ENCODE results near the gene KANK2. TPM values are rescaled to one million over a fixed set of nuclear protein-coding genes. Genes with fewer than 3 reads are reported as not detected.
A peak's percentile ranks its signal among the peaks of the same experiment; 100 is the strongest.

KANK2 gene
- total and polyA plus RNA-seq, 2 of the 13 experiments (the other 11 are each of a cell fraction or from before 2014, with no cell fraction given) = 5.7 to 12.9 TPM

DNA sequence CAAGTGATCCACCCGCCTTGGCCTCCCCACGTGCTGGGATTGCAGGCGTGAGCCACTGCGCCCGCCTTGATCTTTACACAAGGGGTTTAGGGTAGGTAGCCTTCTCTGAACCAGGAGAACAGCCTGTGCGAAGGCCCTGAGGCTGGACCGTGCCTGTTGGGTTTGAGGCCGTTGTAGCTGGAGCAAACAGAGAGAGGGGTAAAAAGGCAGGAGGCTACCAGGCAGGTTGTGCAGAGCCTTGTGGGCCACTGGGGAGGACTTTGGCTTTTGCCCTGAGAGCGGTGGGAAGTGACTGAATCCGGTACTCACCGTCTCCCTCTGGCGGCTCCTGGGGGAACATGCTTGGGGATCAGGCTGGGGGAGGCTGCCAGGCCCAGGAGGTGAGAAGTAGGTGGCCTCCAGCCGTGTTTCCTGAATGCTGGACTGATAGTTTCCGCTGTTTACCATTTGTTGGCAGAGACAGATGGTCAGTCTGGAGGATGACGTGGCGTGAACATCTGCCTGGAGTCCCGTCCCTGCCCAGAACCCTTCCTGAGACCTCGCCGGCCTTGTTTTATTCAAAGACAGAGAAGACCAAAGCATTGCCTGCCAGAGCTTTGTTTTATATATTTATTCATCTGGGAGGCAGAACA is 66.4 kb downstream of the KANK2 start (continued):
- TF ChIP-seq, protein P1, sequence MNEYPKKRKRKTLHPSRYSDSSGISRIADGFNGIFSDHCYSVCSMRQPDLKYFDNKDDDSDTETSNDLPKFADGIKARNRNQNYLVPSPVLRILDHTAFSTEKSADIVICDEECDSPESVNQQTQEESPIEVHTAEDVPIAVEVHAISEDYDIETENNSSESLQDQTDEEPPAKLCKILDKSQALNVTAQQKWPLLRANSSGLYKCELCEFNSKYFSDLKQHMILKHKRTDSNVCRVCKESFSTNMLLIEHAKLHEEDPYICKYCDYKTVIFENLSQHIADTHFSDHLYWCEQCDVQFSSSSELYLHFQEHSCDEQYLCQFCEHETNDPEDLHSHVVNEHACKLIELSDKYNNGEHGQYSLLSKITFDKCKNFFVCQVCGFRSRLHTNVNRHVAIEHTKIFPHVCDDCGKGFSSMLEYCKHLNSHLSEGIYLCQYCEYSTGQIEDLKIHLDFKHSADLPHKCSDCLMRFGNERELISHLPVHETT (CRISPR knock-in tag; conservative IDR thresholded peaks at IDR 0.05) = no peak
- TF ChIP-seq FOSL2 (CRISPR knock-in tag; IDR thresholded peaks at IDR 0.05) (peak; percentile 32; the same call in 1 of the 2 replicates), FOXO1 (CRISPR knock-in tag; IDR thresholded peaks at IDR 0.05) (peak; percentile 14; the same call in 1 of the 2 replicates), ZNF777 (CRISPR knock-in tag; IDR thresholded peaks at IDR 0.05) (no peak), ZBTB20 (CRISPR knock-in tag; IDR thresholded peaks at IDR 0.05; ENCODE audit: borderline replicate concordance, low read depth) (0 out of 2 replicates have a peak, but pooled peaks have one; percentile 49), TMF1 (CRISPR knock-in tag; IDR thresholded peaks at IDR 0.05; ENCODE audit: low read depth) (no peak), MAFG (CRISPR knock-in tag; IDR thresholded peaks at IDR 0.05) (no peak), JUNB (CRISPR knock-in tag; IDR thresholded peaks at IDR 0.05; ENCODE audit: borderline replicate concordance) (no peak), THAP11 (CRISPR knock-in tag; IDR thresholded peaks at IDR 0.05) (0 out of 2 replicates have a peak, but pooled peaks have one; percentile 22), FOXK1 (CRISPR knock-in tag; IDR thresholded peaks at IDR 0.05; ENCODE audit: borderline replicate concordance, low read depth) (peak; percentile 18; the same call in 1 of the 2 replicates), NRL (CRISPR knock-in tag; IDR thresholded peaks at IDR 0.05; ENCODE audit: borderline replicate concordance) (peak; percentile 68), HNRNPL (IDR thresholded peaks at IDR 0.05; ENCODE audit: low read depth, low read length) (no peak), HOXD1 (CRISPR knock-in tag; IDR thresholded peaks at IDR 0.05) (no peak)
- TF ChIP-seq, protein P2, sequence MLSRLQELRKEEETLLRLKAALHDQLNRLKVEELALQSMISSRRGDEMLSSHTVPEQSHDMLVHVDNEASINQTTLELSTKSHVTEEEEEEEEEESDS (CRISPR knock-in tag; IDR thresholded peaks at IDR 0.05; ENCODE audit: borderline replicate concordance) = no peak
- TF ChIP-seq, protein P3, sequence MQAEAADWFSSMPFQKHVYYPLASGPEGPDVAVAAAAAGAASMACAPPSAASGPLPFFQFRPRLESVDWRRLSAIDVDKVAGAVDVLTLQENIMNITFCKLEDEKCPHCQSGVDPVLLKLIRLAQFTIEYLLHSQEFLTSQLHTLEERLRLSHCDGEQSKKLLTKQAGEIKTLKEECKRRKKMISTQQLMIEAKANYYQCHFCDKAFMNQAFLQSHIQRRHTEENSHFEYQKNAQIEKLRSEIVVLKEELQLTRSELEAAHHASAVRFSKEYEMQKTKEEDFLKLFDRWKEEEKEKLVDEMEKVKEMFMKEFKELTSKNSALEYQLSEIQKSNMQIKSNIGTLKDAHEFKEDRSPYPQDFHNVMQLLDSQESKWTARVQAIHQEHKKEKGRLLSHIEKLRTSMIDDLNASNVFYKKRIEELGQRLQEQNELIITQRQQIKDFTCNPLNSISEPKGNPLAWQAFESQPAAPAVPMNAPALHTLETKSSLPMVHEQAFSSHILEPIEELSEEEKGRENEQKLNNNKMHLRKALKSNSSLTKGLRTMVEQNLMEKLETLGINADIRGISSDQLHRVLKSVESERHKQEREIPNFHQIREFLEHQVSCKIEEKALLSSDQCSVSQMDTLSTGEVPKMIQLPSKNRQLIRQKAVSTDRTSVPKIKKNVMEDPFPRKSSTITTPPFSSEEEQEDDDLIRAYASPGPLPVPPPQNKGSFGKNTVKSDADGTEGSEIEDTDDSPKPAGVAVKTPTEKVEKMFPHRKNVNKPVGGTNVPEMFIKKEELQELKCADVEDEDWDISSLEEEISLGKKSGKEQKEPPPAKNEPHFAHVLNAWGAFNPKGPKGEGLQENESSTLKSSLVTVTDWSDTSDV (CRISPR knock-in tag; IDR thresholded peaks at IDR 0.05) = no peak
- TF ChIP-seq, protein P4, sequence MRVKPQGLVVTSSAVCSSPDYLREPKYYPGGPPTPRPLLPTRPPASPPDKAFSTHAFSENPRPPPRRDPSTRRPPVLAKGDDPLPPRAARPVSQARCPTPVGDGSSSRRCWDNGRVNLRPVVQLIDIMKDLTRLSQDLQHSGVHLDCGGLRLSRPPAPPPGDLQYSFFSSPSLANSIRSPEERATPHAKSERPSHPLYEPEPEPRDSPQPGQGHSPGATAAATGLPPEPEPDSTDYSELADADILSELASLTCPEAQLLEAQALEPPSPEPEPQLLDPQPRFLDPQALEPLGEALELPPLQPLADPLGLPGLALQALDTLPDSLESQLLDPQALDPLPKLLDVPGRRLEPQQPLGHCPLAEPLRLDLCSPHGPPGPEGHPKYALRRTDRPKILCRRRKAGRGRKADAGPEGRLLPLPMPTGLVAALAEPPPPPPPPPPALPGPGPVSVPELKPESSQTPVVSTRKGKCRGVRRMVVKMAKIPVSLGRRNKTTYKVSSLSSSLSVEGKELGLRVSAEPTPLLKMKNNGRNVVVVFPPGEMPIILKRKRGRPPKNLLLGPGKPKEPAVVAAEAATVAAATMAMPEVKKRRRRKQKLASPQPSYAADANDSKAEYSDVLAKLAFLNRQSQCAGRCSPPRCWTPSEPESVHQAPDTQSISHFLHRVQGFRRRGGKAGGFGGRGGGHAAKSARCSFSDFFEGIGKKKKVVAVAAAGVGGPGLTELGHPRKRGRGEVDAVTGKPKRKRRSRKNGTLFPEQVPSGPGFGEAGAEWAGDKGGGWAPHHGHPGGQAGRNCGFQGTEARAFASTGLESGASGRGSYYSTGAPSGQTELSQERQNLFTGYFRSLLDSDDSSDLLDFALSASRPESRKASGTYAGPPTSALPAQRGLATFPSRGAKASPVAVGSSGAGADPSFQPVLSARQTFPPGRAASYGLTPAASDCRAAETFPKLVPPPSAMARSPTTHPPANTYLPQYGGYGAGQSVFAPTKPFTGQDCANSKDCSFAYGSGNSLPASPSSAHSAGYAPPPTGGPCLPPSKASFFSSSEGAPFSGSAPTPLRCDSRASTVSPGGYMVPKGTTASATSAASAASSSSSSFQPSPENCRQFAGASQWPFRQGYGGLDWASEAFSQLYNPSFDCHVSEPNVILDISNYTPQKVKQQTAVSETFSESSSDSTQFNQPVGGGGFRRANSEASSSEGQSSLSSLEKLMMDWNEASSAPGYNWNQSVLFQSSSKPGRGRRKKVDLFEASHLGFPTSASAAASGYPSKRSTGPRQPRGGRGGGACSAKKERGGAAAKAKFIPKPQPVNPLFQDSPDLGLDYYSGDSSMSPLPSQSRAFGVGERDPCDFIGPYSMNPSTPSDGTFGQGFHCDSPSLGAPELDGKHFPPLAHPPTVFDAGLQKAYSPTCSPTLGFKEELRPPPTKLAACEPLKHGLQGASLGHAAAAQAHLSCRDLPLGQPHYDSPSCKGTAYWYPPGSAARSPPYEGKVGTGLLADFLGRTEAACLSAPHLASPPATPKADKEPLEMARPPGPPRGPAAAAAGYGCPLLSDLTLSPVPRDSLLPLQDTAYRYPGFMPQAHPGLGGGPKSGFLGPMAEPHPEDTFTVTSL (CRISPR knock-in tag; IDR thresholded peaks at IDR 0.05; ENCODE audit: borderline replicate concordance) = no peak
- TF ChIP-seq, protein P5, sequence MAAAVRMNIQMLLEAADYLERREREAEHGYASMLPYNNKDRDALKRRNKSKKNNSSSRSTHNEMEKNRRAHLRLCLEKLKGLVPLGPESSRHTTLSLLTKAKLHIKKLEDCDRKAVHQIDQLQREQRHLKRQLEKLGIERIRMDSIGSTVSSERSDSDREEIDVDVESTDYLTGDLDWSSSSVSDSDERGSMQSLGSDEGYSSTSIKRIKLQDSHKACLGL (CRISPR knock-in tag; IDR thresholded peaks at IDR 0.05) = no peak
- TF ChIP-seq, protein P6, sequence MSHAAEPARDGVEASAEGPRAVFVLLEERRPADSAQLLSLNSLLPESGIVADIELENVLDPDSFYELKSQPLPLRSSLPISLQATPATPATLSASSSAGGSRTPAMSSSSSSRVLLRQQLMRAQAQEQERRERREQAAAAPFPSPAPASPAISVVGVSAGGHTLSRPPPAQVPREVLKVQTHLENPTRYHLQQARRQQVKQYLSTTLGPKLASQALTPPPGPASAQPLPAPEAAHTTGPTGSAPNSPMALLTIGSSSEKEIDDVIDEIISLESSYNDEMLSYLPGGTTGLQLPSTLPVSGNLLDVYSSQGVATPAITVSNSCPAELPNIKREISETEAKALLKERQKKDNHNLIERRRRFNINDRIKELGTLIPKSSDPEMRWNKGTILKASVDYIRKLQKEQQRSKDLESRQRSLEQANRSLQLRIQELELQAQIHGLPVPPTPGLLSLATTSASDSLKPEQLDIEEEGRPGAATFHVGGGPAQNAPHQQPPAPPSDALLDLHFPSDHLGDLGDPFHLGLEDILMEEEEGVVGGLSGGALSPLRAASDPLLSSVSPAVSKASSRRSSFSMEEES (CRISPR knock-in tag; IDR thresholded peaks at IDR 0.05) = no peak

All from HepG2 (cell line).